ENCODE results near the gene GPR108. TPM values are rescaled to one million over a fixed set of nuclear protein-coding genes. Genes with fewer than 3 reads are reported as not detected.
"Not testable (repeated sequence)": the region's sequence is repeated elsewhere in the genome, so short reads cannot be mapped to it uniquely, and the experiment has no call there.

Gene GPR108
- total RNA-seq (23.2 TPM), polyA plus RNA-seq (66.8 TPM)

DNA sequence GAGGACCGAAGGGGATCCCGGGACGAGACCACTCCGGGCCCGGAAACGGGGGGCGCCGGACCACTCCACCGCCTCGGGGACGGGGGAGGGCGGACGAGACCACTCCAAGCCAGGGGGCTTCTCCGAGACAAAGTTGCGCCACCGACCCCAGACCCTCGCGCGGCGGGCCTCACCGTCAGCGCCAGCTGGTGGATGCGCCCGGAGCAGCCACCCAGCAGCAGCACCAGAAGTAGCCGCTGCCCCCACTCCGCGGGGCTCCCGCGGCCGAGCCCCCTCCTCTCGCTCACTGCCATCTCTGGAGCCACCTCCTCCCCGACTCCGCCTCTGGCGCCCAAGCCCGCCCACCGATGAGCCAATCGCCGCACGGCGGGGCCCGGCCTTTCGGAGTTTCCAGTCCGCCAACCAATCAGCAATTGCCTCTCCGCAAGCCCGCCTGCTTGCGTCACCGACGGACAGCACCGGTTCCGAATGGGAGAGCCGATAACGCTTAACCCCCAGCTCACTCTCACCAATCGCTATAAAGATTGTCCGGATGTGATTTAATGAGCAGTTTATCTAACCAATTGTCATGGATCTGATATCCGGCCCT lies at the start of gene GPR108:
Gene GPR108, minus strand, starts transcription at position 297 of the 589 bp plus-strand sequence. Its CDS starts 4 bp downstream, at position 293.
- H3K27ac ChIP-seq (ENCODE audit: low read depth): peak within 1 kb of the TSS; percentile 98
- under 1% methylated on average over 55 of the region's 55 CpGs for WGBS
- peak within 1 kb of the TSS; percentile 74 for H3K4me3 ChIP-seq (ENCODE audit: low read depth, low read length)
- no peaks in the 10 kb centered on the region for H3K4me1 ChIP-seq (ENCODE audit: insufficient read depth)
- DNase-seq (ENCODE audit: extremely low spot score): peak; percentile 100
- H3K36me3 ChIP-seq (ENCODE audit: insufficient read depth): no peaks in the 10 kb centered on the region

DNA sequence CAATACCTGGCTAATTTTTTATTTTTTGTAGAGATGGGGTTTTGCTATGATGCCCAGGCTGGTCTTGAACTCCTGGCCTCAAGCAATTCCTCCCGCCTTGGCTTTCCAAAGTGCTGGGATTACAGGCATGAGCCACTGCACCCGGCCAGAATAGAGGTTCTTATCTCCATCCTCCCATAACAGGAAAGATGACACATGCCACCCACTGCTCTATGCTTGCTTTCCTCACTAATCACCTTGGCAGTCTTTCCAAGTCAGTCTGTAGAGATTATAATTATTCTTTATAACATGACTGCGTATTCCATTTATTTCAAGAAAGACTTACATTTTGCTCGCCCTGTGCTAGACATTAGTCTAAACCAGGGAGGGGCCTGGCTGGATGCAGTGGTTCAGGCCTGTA lies 41.8 kb upstream of the GPR108 start:
- no peaks in the 10 kb centered on the region for H3K36me3 ChIP-seq (ENCODE audit: insufficient read depth)
- no peak overlapping the region for H3K27ac ChIP-seq (ENCODE audit: low read depth)
- H3K4me1 ChIP-seq (ENCODE audit: insufficient read depth): no peaks in the 10 kb centered on the region
- no peak for DNase-seq (ENCODE audit: extremely low spot score)
- 46% methylated on average over 4 of the region's 4 CpGs for WGBS
- H3K4me3 ChIP-seq (ENCODE audit: low read depth, low read length): no peak overlapping the region

DNA sequence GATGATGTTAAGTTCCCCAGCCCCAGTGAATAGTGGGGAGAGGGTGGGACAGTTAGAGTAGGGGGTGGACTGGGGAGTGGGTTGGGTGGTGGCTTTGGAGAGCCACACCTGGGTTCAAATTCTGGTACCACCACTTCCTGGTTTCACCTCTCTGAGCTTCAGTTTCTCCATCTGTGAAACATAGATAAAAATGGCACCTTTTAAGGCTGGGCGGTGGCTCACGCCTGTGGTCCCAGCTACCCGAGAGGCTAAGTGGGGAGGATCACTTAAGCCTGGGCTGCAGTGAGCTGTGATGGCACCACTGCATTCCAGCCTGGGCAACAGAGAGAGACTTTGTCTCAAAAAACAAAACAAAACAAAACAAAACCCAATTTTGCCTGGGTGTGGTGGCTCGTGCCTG lies 41.0 kb upstream of the GPR108 start:
- no peak overlapping the region for H3K4me3 ChIP-seq (ENCODE audit: low read depth, low read length)
- 77% methylated on average over 4 of the region's 4 CpGs for WGBS
- H3K27ac ChIP-seq (ENCODE audit: low read depth): no peak overlapping the region
- DNase-seq (ENCODE audit: extremely low spot score): no peak
- H3K36me3 ChIP-seq (ENCODE audit: insufficient read depth): no peaks in the 10 kb centered on the region
- H3K4me1 ChIP-seq (ENCODE audit: insufficient read depth): no peaks in the 10 kb centered on the region

DNA sequence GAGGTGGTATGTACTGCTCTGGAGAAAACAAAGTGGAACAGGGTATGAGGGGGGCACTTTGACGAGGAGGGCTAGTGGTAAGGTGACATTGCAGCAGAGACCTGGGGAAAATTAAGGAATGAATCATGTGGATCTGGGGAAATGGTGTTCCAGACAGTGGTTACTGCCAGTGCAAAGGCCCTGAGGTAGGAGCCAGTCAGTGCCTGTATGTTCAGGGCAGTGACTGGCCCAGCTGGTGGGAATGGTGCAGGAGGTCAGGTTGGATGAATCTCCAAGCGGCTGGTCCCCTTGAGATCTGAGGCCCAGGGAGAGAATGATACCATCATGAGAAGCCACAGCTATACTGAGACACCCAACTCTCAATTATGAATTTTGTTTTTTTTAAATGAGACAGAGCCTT lies 40.1 kb upstream of the GPR108 start:
- 85% methylated on average over 2 of the region's 2 CpGs for WGBS
- no peaks in the 10 kb centered on the region for H3K4me1 ChIP-seq (ENCODE audit: insufficient read depth)
- H3K36me3 ChIP-seq (ENCODE audit: insufficient read depth): no peaks in the 10 kb centered on the region
- DNase-seq (ENCODE audit: extremely low spot score): no peak
- H3K4me3 ChIP-seq (ENCODE audit: low read depth, low read length): no peak overlapping the region
- no peak overlapping the region for H3K27ac ChIP-seq (ENCODE audit: low read depth)

DNA sequence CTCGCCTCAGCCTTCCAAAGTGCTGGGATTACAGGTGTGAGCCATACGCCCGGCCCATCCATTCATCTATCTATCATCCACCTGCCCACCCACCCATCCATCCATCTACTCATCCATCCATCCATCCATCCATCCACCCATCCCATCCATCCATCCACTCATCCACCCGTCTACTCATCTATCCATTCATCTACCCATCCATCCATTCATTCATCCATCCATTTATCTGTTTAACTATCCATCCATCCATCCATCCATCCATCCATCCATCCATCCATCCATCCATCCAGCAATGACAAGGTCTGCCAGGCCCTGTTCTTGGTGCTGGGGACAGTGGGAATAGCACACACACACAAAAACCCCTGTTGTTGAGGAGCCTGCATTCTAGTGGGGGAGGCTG lies 39.6 kb upstream of the GPR108 start:
- H3K4me1 ChIP-seq (ENCODE audit: insufficient read depth): no peaks in the 10 kb centered on the region
- H3K27ac ChIP-seq (ENCODE audit: low read depth): no peak overlapping the region
- WGBS: 91% methylated on average over 4 of the region's 4 CpGs
- no peaks in the 10 kb centered on the region for H3K36me3 ChIP-seq (ENCODE audit: insufficient read depth)
- no peak overlapping the region for H3K4me3 ChIP-seq (ENCODE audit: low read depth, low read length)
- no peak for DNase-seq (ENCODE audit: extremely low spot score)

DNA sequence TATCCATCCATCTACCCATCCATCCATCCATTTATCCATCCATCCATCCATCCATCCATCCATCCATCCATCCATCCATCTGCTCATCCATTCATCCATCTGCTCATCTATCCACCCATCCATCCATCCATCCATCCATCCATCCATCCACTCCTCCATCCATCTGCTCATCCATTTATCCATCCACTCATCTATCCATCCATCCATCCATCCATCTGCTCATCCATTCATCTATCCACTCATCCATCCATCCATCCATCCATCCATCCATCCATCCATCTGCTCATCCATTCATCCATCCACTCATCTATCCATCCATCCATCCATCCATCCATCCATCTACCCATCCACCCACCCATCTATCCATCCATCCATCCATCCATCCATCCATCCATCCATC lies 38.7 kb upstream of the GPR108 start:
- not testable (repeated sequence) for H3K4me1 ChIP-seq (ENCODE audit: insufficient read depth); H3K36me3 ChIP-seq (ENCODE audit: insufficient read depth); H3K27ac ChIP-seq (ENCODE audit: low read depth); DNase-seq (ENCODE audit: extremely low spot score); H3K4me3 ChIP-seq (ENCODE audit: low read depth, low read length)

DNA sequence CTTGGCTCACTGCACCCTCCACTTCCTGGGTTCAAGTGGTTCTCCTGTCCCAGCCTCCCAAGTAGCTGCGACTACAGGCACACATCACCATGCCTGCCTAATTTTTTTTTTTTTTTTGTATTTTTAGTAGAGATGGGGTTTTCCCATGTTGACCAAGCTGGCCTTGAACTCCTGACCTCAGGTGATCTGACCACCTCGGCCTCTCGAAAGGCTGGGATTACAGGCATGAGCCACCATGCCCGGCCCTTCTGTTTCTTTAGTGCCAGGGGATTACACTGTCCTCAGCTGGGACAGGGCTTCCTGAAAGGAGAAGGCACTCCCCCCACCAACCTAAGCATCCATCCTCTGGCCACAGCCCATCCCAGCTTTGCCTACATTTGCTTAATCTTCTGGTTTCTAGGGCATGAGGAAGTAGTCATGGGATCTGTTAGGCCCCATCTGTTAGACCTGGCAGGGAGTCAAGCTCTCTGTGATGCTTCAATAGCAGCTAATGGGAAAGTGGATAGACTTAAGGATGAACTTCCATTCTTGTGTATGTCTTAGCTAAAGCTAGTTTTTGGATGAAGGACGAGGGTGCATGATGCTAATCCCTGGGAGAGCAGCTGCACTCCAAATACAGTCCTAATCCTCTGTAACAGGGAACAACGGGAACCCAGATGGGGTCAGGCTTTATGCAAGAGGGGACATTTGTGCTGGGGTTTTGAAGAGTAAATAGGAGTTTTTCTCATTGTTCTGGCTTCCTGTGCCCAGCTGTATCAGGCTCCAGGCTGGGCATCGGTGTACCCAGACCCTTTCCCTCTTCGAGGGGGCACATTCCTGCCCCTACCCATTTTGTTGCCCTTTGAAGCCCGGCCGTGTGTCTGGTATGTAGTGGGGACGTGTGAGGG lies 37.7 kb upstream of the GPR108 start:
- H3K4me1 ChIP-seq (ENCODE audit: insufficient read depth): no peaks in the 10 kb centered on the region
- no peaks in the 10 kb centered on the region for H3K36me3 ChIP-seq (ENCODE audit: insufficient read depth)
- no peak for DNase-seq (ENCODE audit: extremely low spot score)
- 72% methylated on average over 11 of the region's 11 CpGs for WGBS
- no peak overlapping the region for H3K27ac ChIP-seq (ENCODE audit: low read depth)
- no peak overlapping the region for H3K4me3 ChIP-seq (ENCODE audit: low read depth, low read length)

DNA sequence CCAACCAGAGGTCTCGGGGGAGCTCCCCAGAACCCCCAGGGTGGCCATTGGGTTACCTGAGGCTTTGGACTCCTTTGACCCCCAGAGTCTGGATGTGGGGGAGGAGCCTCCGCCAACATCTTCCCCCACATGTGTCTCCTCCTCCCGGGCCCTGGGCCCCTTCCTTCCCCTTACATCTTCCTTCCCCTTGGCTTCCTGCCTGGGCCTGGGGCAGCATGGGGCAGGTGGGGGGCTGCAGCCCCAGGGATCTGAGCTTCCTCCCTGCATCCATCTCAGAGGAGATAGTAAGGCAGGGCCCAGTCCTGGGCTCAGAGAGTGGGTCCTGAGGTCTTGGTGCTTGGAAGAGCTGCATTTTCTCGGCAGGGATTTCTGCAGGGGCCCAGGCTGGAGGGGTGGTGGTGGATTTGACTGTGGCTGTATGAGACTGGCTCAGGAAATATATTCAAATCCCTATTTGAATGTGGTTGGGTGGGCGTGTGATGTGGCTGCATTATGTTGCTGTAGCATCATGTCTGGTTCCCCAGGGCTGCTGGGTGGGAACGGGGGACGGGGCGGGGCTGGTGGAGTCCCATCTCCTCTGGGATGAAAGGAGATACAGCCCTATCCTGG lies 36.0 kb upstream of the GPR108 start:
- WGBS: 43% methylated on average over 8 of the region's 8 CpGs
- H3K27ac ChIP-seq (ENCODE audit: low read depth): no peak overlapping the region
- peak overlapping the region; percentile 39 for H3K4me3 ChIP-seq (ENCODE audit: low read depth, low read length)
- H3K36me3 ChIP-seq (ENCODE audit: insufficient read depth): no peaks in the 10 kb centered on the region
- H3K4me1 ChIP-seq (ENCODE audit: insufficient read depth): no peaks in the 10 kb centered on the region
- DNase-seq (ENCODE audit: extremely low spot score): no peak

DNA sequence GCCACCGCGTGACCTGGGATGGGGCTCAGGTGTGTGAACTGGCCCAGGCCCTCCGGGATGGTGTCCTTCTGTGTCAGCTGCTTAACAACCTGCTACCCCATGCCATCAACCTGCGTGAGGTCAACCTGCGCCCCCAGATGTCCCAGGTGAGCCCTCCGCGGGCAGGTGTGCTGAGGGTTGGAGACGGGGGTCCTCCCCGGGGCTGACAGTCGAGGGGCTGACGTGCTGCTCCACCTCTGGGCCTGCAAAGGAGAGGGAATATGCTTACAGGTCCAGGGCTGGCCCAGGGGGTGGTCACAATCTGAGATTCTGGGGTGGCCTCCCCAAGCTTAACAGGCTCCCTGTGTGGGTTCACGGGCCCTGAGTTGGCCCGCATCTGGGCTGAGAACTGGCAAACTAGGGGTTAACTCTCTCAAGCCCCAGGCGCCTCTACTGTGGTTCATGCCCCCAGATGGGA lies 35.5 kb upstream of the GPR108 start:
- Histone ChIP-seq H3K4me3 (ENCODE audit: low read depth, low read length) (peak overlapping the region; percentile 39), H3K36me3 (ENCODE audit: insufficient read depth) (no peaks in the 10 kb centered on the region), H3K4me1 (ENCODE audit: insufficient read depth) (no peaks in the 10 kb centered on the region), H3K27ac (ENCODE audit: low read depth) (peak overlapping the region; percentile 35)
- 59% methylated on average over 14 of the region's 14 CpGs for WGBS
- no peak for DNase-seq (ENCODE audit: extremely low spot score)

DNA sequence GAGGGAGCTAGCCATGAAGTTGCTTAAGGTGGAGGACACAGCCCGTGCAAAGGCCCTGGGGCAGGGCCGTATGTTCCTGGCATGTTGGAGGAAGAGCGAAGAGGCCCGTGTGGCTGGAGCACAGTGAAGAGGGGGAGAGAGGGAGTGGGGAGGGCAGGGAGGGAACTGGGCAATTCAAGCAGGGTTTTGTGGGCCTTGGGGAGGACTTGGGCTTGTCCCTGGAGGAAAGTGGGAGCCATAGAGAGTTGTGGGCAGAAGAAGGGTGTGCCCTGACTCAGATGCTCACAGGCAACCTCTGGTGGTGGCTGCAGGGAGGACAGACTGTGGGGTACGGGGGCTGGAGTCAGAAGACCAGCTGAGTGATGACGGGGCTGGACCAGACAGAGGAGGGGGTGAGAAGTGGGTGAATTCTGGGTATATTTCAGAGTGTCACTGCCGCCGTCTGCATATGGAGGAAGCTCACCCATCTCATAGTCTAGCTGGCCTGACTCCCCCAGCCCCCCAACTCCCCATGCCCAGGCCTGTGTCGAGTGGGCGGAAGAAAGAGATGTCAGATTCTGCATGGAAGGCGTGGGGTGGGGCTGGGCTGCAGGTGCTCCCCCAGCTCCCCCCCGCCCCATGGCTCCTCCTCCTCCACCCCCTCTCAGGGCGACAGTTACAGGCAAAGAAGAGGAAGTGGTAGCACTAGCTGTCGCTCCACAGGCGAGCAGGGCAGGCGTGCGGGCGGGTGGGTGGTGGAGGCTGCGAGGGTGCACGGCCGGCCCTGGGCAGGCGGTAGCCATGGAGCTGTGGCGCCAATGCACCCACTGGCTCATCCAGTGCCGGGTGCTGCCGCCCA lies 34.9 kb upstream of the GPR108 start, which contains the start of gene VAV1:
Gene VAV1, plus strand, starts transcription at position 681 of the 838 bp plus-strand sequence. Its CDS starts 100 bp downstream, at position 781.
- H3K27ac ChIP-seq (ENCODE audit: low read depth): peak within 1 kb of the TSS; percentile 35
- no peaks in the 10 kb centered on the region for H3K36me3 ChIP-seq (ENCODE audit: insufficient read depth)
- no peak for DNase-seq (ENCODE audit: extremely low spot score)
- H3K4me3 ChIP-seq (ENCODE audit: low read depth, low read length): peak within 1 kb of the TSS; percentile 39
- no peaks in the 10 kb centered on the region for H3K4me1 ChIP-seq (ENCODE audit: insufficient read depth)
- WGBS: 50% methylated on average over 25 of the region's 25 CpGs

DNA sequence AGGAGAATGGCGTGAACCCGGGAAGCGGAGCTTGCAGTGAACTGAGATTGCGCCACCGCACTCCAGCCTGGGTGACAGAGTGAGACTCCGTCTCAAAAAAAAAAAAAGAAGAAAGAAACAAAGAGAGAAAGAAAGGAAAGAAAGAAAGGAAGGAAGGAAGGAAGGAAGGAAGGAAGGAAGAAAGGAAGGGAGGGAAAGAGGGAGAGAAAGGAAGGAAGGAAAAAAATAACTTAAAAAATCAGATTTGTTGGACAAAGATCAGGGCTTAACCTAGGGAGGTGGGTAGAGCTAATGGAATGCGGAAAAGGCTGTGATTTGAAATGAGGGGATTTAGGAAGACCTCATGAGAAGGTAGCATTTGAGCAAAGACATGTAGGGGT lies 34.3 kb upstream of the GPR108 start:
- H3K4me1 ChIP-seq (ENCODE audit: insufficient read depth); H3K36me3 ChIP-seq (ENCODE audit: insufficient read depth); H3K27ac ChIP-seq (ENCODE audit: low read depth); DNase-seq (ENCODE audit: extremely low spot score); H3K4me3 ChIP-seq (ENCODE audit: low read depth, low read length): not testable (repeated sequence)
- WGBS: 86% methylated on average over 7 of the region's 7 CpGs

DNA sequence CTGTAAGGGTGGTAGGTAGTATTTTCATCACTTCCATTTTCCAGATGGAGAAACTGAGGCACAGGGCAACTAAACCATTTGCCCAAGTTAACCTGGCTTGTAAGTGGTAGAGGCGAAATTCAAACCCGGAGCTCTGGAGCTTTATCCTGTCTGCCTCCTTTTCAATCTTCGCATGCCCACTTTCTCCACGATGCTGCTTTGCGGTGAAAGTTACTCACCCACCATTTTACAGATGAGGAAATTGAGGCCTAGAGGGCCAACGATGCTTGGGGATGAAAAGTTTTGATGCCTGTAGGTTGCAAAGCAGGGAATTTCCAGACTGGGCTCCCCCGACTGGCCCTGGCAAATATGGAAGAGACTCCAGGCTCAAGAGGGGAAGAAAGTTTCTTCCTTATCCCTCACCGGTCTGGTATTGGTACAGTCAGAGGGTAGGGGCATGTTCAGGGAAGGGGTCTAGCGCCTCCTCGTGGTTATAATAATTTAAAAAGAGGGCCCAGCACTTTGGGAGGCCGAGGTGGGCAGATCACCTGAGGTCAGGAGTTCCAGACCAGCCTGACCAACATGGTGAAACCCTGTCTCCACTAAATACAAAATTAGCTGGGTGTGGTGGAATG lies 31.7 kb upstream of the GPR108 start:
- Histone ChIP-seq H3K4me1 (ENCODE audit: insufficient read depth) (no peaks in the 10 kb centered on the region), H3K36me3 (ENCODE audit: insufficient read depth) (no peaks in the 10 kb centered on the region), H3K4me3 (ENCODE audit: low read depth, low read length) (no peak overlapping the region), H3K27ac (ENCODE audit: low read depth) (no peak overlapping the region)
- 60% methylated on average over 11 of the region's 11 CpGs for WGBS
- no peak for DNase-seq (ENCODE audit: extremely low spot score)

DNA sequence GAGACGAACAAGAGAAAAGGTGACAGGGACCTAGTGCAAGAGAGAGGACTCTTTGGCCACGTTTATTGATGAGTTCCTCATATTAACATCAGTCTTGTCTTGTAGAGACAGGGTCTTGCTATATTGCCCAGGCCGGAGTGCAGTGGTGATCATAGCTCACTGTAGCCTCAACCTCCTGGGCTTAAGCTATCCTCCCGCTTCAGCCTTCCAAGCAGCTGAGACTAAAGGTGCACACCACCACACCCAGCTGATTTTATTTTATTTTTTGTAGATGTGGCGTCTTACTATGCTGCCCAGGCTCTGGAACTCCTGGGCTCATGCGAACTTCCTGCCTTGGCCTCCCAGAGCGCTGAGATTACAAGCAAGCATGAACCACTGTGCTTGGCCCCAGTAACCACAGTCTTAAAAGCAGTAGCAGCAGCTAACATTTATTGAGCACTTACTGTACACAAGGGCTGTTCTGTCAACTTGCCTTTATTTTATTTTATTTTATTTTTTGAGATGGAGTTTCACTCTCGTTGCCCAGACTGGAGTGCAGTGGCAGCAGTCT lies 30.9 kb upstream of the GPR108 start:
- H3K36me3 ChIP-seq (ENCODE audit: insufficient read depth): no peaks in the 10 kb centered on the region
- no peak for DNase-seq (ENCODE audit: extremely low spot score)
- no peak overlapping the region for H3K4me3 ChIP-seq (ENCODE audit: low read depth, low read length)
- no peaks in the 10 kb centered on the region for H3K4me1 ChIP-seq (ENCODE audit: insufficient read depth)
- no peak overlapping the region for H3K27ac ChIP-seq (ENCODE audit: low read depth)
- WGBS: 58% methylated on average over 8 of the region's 8 CpGs
